ENCODE data around the gene ELMO1. TPM values are rescaled to one million over a fixed set of nuclear protein-coding genes. Genes with fewer than 3 reads are reported as not detected.

ELMO1 gene
- total and polyA plus RNA-seq, 2 experiments from 2014 or later, result 9.6 to 10.8 TPM

DNA sequence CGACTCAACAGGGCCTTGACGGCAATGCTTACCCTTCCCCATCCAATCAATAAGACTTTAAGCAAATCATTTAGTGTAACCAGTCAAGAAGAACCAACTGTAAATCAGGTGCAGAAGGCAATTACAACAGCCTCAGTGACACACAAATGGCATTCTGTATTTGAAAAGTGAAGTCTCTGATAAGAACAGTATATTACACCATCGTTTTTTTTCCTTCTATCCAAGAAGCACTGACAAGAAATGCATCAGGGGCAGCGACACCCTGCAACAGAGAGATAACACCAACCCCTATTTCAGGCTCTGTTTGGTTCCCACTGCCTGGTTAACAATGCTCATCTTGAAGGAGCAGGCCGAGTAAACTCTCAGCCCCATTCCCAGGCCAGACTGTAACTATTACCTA lies 520.4 kb downstream of the ELMO1 start:
- no peaks in the 10 kb centered on the region for H3K27me3 ChIP-seq
- no peak overlapping the region for H3K4me3 ChIP-seq
- DNase-seq (ENCODE audit: low read depth in 1 of 2, low spot score in 1 of 2), result no peak
- TF ChIP-seq, protein P1, sequence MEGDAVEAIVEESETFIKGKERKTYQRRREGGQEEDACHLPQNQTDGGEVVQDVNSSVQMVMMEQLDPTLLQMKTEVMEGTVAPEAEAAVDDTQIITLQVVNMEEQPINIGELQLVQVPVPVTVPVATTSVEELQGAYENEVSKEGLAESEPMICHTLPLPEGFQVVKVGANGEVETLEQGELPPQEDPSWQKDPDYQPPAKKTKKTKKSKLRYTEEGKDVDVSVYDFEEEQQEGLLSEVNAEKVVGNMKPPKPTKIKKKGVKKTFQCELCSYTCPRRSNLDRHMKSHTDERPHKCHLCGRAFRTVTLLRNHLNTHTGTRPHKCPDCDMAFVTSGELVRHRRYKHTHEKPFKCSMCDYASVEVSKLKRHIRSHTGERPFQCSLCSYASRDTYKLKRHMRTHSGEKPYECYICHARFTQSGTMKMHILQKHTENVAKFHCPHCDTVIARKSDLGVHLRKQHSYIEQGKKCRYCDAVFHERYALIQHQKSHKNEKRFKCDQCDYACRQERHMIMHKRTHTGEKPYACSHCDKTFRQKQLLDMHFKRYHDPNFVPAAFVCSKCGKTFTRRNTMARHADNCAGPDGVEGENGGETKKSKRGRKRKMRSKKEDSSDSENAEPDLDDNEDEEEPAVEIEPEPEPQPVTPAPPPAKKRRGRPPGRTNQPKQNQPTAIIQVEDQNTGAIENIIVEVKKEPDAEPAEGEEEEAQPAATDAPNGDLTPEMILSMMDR (IDR thresholded peaks at IDR 0.05; ENCODE audit: low read depth, low read length), result no peak
- no peaks in the 10 kb centered on the region for H3K36me3 ChIP-seq
- peaks cover 47% of the 10 kb centered on the region for H3K4me1 ChIP-seq (ENCODE audit: low read depth)
- H3K27ac ChIP-seq, result peak overlapping the region; percentile 60
- no peaks in the 10 kb centered on the region for H3K9me3 ChIP-seq (ENCODE audit: low read depth)

- no peaks in the 10 kb centered on the region for H3K36me3 ChIP-seq
- H3K9me3 ChIP-seq (ENCODE audit: low read depth), result no peaks in the 10 kb centered on the region
- no peaks in the 10 kb centered on the region for H3K27me3 ChIP-seq
- no peak for DNase-seq (ENCODE audit: low read depth in 1 of 2, low spot score in 1 of 2)
- TF ChIP-seq, protein P1 (IDR thresholded peaks at IDR 0.05; ENCODE audit: low read depth, low read length), result no peak
- H3K4me3 ChIP-seq, result no peak overlapping the region
- peak overlapping the region; percentile 83 for H3K27ac ChIP-seq
- H3K4me1 ChIP-seq (ENCODE audit: low read depth), result peaks cover 41% of the 10 kb centered on the region
These were observed 523.0 kb downstream of the ELMO1 start for GRCh38 chr7:36925691-36926090.

DNA sequence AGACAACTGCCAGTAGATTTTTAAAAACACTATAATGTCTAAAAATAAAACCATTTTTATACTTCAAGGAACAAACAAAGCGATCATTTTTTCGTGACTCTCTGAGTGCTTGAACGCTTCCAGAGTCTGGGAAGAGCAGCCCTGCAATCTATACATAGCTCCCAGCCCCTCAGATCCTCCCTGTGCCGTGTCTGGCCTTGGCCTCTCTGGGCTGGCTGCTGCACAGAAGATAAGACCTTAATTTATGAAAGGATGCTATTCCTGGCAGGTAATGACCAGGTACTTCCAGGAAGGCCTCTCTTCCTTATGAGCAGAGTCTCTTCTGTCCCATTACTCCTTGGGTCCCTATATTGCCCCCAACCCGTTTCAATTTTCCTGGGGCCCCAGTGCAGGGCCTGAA lies 523.5 kb downstream of the ELMO1 start:
- Histone ChIP-seq H3K36me3 (no peaks in the 10 kb centered on the region), H3K27ac (peak overlapping the region; percentile 83), H3K27me3 (no peaks in the 10 kb centered on the region), H3K4me1 (ENCODE audit: low read depth) (peaks cover 41% of the 10 kb centered on the region), H3K9me3 (ENCODE audit: low read depth) (no peaks in the 10 kb centered on the region), H3K4me3 (no peak overlapping the region)
- DNase-seq (ENCODE audit: low read depth in 1 of 2, low spot score in 1 of 2), result peak in 1 of 2 donors; percentile 45
- TF ChIP-seq, protein P1 (IDR thresholded peaks at IDR 0.05; ENCODE audit: low read depth, low read length), result no peak

DNA sequence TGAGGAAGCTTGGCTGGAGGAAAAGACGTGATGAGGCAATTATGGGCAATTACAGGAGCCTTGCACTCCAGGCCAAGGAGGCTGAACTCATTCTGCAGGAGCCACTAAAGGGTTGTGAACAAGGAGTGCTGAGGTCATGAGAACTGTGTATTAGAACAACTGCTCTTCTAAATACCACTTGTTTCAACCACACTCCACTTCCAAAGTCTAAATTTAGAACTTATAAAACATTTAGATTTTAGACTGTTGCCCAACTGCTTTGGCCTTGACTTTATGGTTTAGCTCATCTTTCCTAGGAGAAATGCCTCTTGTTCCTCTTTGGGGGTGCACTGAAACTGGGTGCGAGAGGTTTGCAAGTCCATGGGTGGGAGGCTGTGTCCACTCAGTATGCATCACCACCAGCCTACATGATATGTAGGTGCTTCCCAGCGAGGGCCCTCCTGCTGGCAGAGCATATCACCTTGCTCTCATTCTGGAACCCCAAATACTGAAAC lies 524.7 kb downstream of the ELMO1 start:
- Histone ChIP-seq H3K36me3 (no peaks in the 10 kb centered on the region), H3K4me3 (no peak overlapping the region), H3K27ac (peak overlapping the region; percentile 83), H3K27me3 (no peaks in the 10 kb centered on the region), H3K9me3 (ENCODE audit: low read depth) (no peaks in the 10 kb centered on the region), H3K4me1 (ENCODE audit: low read depth) (peaks cover 40% of the 10 kb centered on the region)
- TF ChIP-seq, protein P1 (IDR thresholded peaks at IDR 0.05; ENCODE audit: low read depth, low read length), result no peak
- no peak for DNase-seq (ENCODE audit: low read depth in 1 of 2, low spot score in 1 of 2)

DNA sequence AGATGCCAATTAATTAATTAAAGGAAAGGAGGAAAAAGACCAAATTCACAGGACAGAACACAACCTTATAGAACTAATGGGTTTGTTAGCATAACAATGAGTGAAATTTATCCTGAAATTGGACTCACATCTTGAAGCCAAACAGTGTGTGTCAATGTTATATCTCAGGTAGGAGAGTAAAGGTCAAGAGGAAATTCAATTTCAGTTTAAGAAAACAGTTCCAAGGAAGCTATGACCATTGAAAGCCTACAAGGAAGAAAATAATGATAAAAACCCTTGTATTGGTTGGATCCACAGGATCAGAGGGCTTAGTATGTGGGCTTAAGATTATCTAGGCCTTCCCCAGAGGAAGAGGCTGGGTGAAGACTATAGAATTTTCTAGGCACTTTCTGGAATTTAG lies 525.5 kb downstream of the ELMO1 start:
- H3K9me3 ChIP-seq (ENCODE audit: low read depth), result no peaks in the 10 kb centered on the region
- H3K27me3 ChIP-seq, result no peaks in the 10 kb centered on the region
- H3K4me1 ChIP-seq (ENCODE audit: low read depth), result peaks cover 32% of the 10 kb centered on the region

More for the DNA sequence above, 525.5 kb downstream of the ELMO1 start:
- Histone ChIP-seq H3K27ac (no peak overlapping the region), H3K4me3 (no peak overlapping the region), H3K36me3 (no peaks in the 10 kb centered on the region)
- no peak for DNase-seq (ENCODE audit: low read depth in 1 of 2, low spot score in 1 of 2)
- TF ChIP-seq, protein P1 (IDR thresholded peaks at IDR 0.05; ENCODE audit: low read depth, low read length), result no peak
